Epithelial cell of prostate (primary cell): ENCODE data around the gene GCSH.

ENCODE experiments used
- DNase-seq: peaks from one replicate; pipeline ENCODE4 v3.0.0-alpha.2; 2011; ENCODE audit warnings: low read depth, low spot score
- H3K27ac ChIP-seq: fragments of 450-650 bp; 2 replicates; pipeline ENCODE4 v1.5.1; 2017; ENCODE audit warnings: mild to moderate bottlenecking

Gene GCSH

DNA sequence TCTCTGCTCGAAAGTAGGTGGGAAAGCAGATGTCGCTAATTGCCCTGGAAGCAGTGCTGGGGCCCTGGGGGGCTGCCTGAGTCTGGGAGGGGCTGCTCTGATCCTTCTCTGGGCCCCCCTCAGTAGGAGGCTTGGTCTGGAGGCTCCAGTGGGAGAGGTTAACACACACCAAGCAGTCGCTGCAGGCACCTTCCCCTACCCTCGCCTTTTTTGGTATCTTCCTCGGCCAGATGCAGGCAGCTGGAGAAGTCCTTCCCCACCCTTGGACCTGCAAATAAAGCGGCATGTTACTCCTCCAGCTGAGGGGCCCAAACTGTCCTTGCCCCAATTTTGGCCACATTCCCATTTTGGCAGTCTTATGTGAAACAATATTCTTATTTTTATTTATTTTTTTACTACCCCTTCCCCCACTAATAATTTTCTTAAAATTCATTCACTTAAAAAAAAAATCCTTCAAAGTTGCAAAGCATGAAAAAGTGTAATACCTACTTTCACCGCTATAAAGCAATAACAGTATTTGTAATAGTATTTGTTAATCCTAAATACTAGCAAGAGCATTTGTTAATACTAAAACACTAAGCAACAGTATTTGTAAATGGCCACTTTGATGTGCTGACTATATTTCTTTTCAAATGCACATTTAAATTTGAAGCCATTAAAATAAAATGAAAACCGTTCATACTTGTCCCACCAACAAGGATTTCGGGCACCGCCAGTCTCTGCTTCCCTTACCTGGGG lies 34.2 kb downstream of the GCSH start:
- H3K27ac ChIP-seq, result no peak overlapping the region
- no peak for DNase-seq

DNA sequence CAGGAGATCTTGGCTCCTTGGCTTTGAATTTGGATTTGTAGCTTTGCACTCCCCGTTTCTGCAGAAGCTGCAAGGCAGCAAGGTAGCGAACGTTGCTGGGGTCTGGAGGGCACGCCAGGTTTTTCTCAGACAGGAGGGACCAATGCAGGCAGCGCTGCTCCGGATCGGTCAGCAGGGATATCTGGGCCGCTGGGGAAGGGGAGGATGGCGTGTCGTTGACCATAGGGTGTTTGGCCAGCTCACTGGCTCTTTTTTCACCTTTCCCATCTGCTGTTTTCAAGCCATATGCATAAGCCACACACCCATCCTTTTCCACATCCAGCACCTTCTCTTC lies 34.9 kb downstream of the GCSH start:
- no peak overlapping the region for H3K27ac ChIP-seq
- no peak for DNase-seq

DNA sequence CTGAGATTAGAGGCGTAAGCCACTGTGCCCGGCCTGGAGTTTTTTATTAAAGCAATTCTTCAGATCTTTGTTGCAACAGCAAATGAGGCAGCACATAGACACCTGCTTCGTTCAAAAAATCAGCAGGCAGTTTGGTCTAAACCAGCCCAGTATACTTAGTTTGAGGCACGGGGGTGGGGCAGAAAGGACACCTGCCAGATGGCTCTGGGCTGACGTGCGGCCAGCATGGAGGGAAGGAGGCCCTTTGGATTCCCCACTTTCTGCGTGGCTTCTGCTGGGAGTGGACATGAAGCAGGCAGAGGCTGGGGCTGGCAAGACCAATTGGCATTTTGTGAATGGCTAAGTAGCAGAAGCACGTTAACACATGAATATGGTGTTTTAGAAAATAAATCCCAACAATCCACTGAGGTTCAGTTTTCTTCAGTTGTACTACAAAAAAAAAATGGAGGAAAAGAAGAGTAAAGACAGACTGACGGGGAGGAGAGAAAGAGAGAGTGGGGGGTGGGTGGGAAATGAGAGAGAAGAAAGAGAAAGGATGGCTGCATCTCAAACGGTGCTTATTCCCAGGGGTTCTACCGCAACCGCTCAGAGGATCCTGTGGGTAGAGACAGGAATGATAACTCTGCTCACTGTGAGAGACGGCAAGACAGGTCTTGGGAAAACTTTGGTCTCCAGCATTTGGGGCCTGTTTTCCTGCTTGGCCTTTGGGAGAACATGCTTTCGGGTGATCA lies 35.5 kb downstream of the GCSH start:
- H3K27ac ChIP-seq, result no peak overlapping the region
- no peak for DNase-seq

DNA sequence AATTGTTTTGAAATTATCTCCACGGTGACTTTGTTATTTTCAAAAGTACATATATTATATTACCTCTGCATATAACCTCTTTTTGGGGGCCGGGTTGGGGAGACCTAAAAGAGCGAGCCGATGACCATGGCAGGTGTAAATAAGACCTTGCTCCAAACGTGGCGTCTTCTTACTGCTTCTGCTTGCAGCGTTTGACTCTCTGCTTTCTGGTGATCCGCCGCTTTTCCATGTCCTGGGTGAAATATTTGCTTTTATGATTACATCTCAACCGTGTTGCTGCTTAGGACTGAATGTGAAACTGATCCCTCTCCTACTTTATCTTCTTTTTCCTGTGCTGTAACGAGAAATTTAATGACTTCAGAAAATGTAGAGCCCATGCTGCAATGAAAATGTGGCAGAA lies 42.4 kb downstream of the GCSH start:
- DNase-seq, result no peak
- no peak overlapping the region for H3K27ac ChIP-seq

DNA sequence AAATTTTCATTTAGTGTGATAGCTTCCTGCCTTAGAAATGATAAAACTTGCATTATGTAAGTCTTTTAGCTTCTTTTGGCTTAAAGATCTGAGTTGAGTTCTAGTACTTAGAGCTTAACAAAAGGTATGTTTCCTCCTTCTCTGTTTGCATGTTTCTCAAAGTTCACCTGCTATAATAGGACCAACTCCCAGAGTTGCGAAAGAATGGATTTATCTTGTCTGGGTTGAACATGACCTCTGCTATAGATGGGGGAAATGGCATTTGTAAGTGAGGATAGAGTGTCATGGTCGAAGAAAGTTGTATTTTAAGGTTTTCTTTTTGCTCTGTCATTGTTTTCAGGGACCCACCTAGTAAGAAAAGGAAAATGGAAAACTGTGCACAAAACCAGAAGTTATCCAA lies 53.4 kb downstream of the GCSH start:
- no peak overlapping the region for H3K27ac ChIP-seq

DNA sequence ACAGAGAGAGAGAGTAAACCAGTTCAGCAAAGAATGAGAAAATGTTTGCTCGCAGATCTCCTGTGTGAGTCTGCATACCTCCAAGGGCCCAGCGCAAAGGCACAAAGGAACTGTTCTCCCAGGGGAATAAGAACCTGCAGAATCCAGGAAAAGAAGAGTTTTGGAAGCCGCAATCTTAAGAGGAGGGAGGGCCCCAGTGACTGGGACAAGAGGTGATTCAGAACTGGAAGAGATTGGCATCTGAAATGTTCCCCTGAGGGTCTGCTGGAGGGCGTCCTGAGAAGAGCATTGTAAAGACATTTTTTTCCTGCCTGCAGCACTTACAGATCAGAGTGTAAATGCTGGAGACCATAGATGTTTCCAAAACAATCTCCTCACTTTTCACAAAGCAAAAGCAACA lies 54.5 kb downstream of the GCSH start:
- DNase-seq, result no peak
- no peak overlapping the region for H3K27ac ChIP-seq

More for the DNA sequence above, 53.4 kb downstream of the GCSH start:
- DNase-seq, result no peak

DNA sequence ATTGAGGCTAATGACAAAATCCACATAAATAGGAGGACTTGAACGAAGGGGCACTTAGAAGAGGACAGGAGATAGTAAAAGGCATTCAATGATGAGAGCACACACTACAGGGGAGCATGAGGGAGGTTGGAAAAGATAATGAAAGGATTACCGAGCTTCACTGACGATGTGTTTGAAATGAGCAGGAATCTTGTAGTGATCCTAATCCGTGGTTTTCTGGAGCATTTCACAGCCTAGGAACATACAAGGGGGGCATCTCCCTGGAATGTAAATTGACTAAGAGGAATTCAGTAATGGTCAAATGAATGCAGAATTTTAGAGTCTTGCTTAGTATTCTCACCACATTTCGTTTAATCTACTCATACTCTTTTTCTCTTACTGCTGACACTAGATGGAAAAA lies 55.4 kb downstream of the GCSH start:
- DNase-seq, result no peak
- no peak overlapping the region for H3K27ac ChIP-seq

DNA sequence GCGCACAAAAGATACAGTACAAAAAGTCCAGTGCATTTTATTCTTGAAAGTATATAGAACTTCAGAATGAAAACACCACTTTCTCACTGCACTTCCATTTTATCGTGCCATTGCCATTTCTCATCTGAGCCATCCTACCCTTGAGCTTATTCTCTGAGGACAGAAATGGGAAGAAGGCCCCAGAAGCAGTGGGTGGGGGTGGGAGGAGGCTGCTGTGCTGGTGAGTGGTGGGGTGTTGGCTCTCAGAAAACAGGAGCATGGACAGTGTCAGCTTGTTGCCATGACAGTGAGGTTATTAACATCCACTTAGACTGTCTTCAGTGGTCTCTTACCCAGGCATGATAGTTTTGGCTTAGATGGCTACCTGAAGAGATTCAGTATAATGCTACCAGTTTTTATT lies 56.1 kb downstream of the GCSH start:
- no peak overlapping the region for H3K27ac ChIP-seq
- no peak for DNase-seq

DNA sequence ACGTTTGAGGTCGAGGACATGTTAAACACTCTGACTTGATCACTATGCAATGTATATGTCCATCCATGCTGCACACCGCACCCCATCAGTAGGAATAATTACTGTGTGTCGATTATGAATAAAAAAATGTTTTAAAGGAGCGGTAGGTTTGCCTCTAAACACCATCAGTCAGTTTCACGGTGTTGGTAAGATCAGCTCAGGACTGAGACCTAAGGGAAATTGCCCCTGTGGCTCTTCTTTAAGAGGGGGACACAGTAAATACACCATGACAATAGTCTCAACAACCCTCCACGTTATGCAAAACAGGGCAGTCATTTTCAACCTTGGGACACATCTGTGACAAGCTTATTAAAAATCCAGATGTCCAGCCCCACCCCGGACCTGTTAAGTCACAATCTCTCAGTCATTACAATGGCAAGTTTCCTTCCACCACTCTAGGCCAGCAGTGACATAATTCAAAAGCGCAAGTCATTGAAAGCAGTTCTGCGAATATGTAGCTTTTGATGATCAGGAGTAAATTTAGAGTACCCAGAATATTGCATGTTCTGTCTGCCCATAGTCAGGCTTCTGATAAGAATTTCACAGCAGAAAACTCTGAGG lies 59.3 kb downstream of the GCSH start:
- H3K27ac ChIP-seq, result peak overlapping the region; percentile 70
- peak; percentile 5 for DNase-seq

DNA sequence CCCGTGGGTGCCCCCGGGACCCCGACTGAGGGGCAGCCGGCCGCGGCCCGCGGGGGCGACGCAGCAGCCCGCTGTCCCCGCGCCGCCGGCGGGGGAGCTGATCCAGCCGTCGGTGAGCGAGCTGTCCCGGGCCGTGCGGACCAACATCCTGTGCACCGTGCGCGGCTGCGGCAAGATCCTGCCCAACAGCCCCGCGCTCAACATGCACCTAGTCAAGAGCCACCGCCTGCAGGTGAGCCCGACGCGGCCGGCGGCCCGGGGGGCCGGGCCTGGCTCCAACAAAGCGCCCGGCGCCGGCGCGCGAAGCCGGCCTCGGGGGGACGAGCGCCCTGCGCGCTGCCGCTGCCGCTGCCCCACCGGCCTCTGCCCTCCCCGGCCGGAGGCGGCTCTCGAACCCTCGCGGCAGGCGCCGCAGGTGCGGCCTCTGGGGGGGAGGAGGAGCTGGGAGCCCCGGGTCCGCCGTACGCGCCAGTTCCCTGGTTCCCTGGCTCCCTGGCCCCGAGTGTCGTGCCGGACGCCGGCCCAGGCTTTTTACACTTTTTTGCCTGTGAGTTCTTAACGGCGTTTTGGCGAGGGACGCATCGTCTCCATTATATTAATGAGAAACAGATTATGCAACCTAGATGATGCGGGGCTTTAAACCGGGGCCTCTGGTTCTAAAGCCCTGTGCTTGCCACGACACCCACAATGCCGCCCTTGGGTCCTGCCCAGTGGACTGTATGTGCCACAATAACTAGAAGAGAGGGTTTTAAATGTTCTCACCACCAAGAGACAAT lies 60.0 kb downstream of the GCSH start:
- DNase-seq, result no peak
- H3K27ac ChIP-seq, result peak overlapping the region; percentile 70

DNA sequence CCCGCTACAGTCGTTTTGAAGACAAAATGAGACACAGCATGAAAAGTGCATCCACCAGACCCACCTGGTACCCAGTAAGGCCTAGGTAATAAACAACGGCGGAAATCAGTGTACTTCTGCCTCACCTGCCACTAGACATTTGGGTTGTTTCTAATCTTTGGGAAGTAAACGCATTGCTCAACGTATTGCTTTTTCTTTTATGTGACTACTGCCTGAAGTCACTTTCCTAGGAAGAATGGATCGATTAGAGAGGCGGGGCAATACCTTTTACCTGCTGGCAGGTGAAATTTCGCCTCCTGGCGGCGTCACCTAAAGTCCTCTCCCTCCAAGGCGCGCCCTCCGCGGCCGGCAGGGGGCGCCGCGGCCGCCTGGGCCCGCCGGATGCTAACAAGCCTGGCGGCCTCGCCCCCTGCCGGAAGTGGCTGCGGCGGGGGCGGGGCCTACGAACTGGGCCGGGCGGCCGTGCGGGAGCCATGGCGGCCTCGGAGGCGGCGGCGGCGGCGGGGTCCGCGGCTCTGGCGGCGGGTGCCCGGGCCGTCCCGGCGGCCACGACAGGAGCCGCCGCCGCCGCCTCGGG lies 60.7 kb downstream of the GCSH start, which contains the start of gene ATMIN:
Gene ATMIN, plus strand, starts transcription at position 445 of the 577 bp plus-strand sequence. Its CDS starts 29 bp downstream, at position 474.
- H3K27ac ChIP-seq, result peak within 1 kb of the TSS; percentile 70
- DNase-seq, result peak; percentile 31
